A549 (cell line): Measurements from ENCODE around the gene MRPL20. TPM values are rescaled to one million over a fixed set of nuclear protein-coding genes. Genes with fewer than 3 reads are reported as not detected.

Experiments used
- ATAC-seq, 2 experiments: fragments of 200-7000 bp in 1 of 2; fragments of >200 bp in 1 of 2; cut with Nextera tagmentation in 1 of 2; cut with Tn5 transposase in 1 of 2; 3 replicates each; pipeline versions ENCODE4 v1.8.0 to v1.9.1; 2018 to 2020; ENCODE audit warnings: mild to moderate bottlenecking in 1 of 2, moderate library complexity in 1 of 2
- CTCF ChIA-PET: fragments of 300-600 bp; sonication (Branson Sonifier 250); formaldehyde crosslinking; extraction: SDS; loops from one replicate; lab custom pipeline; 2021; ENCODE audit warnings: antibody characterized with exemption, inconsistent platforms; lab: Yijun Ruan, JAX
- POLR2A ChIA-PET: fragments of 350-600 bp; formaldehyde crosslinking; extraction: SDS; loops from one replicate; lab custom pipeline; 2021; ENCODE audit warnings: antibody characterized with exemption, inconsistent platforms; lab: Yijun Ruan, JAX
- DNase-seq, 2 experiments: peaks; one replicate each; pipeline versions ENCODE4 v3.0.0 to v3.0.0-alpha.2; 2011 to 2016; ENCODE audit warnings: low read depth in 1 of 2, low spot score in 1 of 2
- FAIRE-seq: peaks from 2 replicates; lab custom pipeline; 2011; peaks lifted over from hg19 to GRCh38; lab: Jason Lieb, UNC
- H3K27ac ChIP-seq, 2 experiments: fragments of >200 bp; sonication (Bioruptor Twin); formaldehyde crosslinking; 3 replicates each; pipeline ENCODE4 v1.5.1; 2016 to 2017
- H3K4me1 ChIP-seq: fragments of >200 bp; sonication (Bioruptor Twin); formaldehyde crosslinking; 3 replicates; pipeline ENCODE4 v1.6.1; 2016
- H3K4me2 ChIP-seq: fragments of >200 bp; sonication (Bioruptor Twin); formaldehyde crosslinking; 3 replicates; pipeline ENCODE4 v1.6.1; 2016
- H3K4me3 ChIP-seq: fragments of >200 bp; sonication (Bioruptor Twin); formaldehyde crosslinking; 3 replicates; pipeline ENCODE4 v1.5.1; 2016
- H3K9me3 ChIP-seq: fragments of >200 bp; sonication (Bioruptor Twin); formaldehyde crosslinking; 3 replicates; pipeline ENCODE4 v1.6.1; 2016
- CBX8 ChIP-seq: fragments of 200-600 bp; sonication (generic); IDR thresholded peaks from 2 replicates; pipeline ENCODE4 v1.6.1; 2016
- E2F6 ChIP-seq: IDR thresholded peaks from 2 replicates; pipeline ENCODE4 v1.6.1; 2012; ENCODE audit warnings: low read depth, borderline replicate concordance
- EHF ChIP-seq: fragments of 250-450 bp; sonication (Bioruptor Pico); IDR thresholded peaks from 2 replicates; pipeline ENCODE4 v1.5.0; 2020; ENCODE audit warnings: mild to moderate bottlenecking
- GATA3 ChIP-seq: IDR thresholded peaks from 2 replicates; pipeline ENCODE4 v1.6.1; 2012; ENCODE audit warnings: borderline replicate concordance
- JUN ChIP-seq, 2 experiments: fragments of >200 bp; sonication (Bioruptor Twin); formaldehyde crosslinking; IDR thresholded peaks; 2 replicates in 1 of 2; 3 replicates in 1 of 2; pipeline ENCODE4 v1.6.1; 2016 to 2017
- KDM1A ChIP-seq: fragments of 200-600 bp; sonication (generic); IDR thresholded peaks from 2 replicates; pipeline ENCODE4 v1.6.1; 2016; ENCODE audit warnings: low read depth, mild to moderate bottlenecking
- NFE2L2 ChIP-seq: fragments of 150-350 bp; conservative IDR thresholded peaks from 2 replicates; pipeline ENCODE4 v1.6.1; 2014; ENCODE audit warnings: low read length
- NPAS2 ChIP-seq: fragments of 250-450 bp; sonication (Bioruptor Pico); IDR thresholded peaks from 2 replicates; pipeline ENCODE4 v1.8.0; 2022; ENCODE audit warnings: mild to moderate bottlenecking, moderate library complexity, borderline replicate concordance
- PBX3 ChIP-seq: IDR thresholded peaks from 2 replicates; pipeline ENCODE4 v1.6.1; 2012
- PHF8 ChIP-seq: fragments of 200-600 bp; sonication (generic); IDR thresholded peaks from 2 replicates; pipeline ENCODE4 v1.6.1; 2016; ENCODE audit warnings: low read depth, mild to moderate bottlenecking, antibody characterized with exemption, moderate library complexity, borderline replicate concordance
- RARB ChIP-seq: fragments of 250-450 bp; sonication (Bioruptor Pico); IDR thresholded peaks from 2 replicates; pipeline ENCODE4 v1.8.0; 2021; ENCODE audit warnings: mild to moderate bottlenecking, moderate library complexity
- RNF2 ChIP-seq: fragments of 200-600 bp; sonication (generic); IDR thresholded peaks from 2 replicates; pipeline ENCODE4 v1.6.1; 2016; ENCODE audit warnings: low read depth, mild to moderate bottlenecking, antibody characterized with exemption, moderate library complexity, borderline replicate concordance
- ZC3H11A ChIP-seq: fragments of 450-650 bp; IDR thresholded peaks from 2 replicates; pipeline ENCODE4 v1.6.1; 2014; ENCODE audit warnings: antibody characterized with exemption, mild to moderate bottlenecking
- ZNF302 ChIP-seq: fragments of 250-450 bp; sonication (Bioruptor Pico); IDR thresholded peaks from 2 replicates; pipeline ENCODE4 v1.9.0; 2021; ENCODE audit warnings: inconsistent platforms, mild to moderate bottlenecking, moderate library complexity
- WGBS: methylation state at CpG from one replicate; pipeline ENCODE4 v1.1.6; 2017; ENCODE audit errors: missing lambda C conversion rate; 5-methylcytosine and 5-hydroxymethylcytosine counted together
- polyA plus RNA-seq, 4 experiments: library from polyadenylated mRNA; depleted of rRNA in 3 of 4; stranded (reverse); fragments of >200 nt; fragmentation: RNase III in 1 of 4; extraction: RNeasy Plus Mini Kit Qiagen cat#74134 plus additional on column Dnase treatment in 1 of 4; gene quantifications; 2 replicates in 3 of 4; 3 replicates in 1 of 4; pipeline ENCODE4 v1.2.3, GENCODE V29; 2011 to 2017
- TF ChIP-seq, protein P1 (sequence below): fragments of >200 bp; sonication (Bioruptor Twin); formaldehyde crosslinking; IDR thresholded peaks from 3 replicates; pipeline ENCODE4 v1.6.1; 2016
- TF ChIP-seq, protein P2 (sequence below): fragments of 250-450 bp; sonication (Bioruptor Pico); IDR thresholded peaks from 2 replicates; pipeline ENCODE4 v1.5.0; 2021; ENCODE audit warnings: mild to moderate bottlenecking, moderate library complexity, borderline replicate concordance

The MRPL20 gene
- polyA plus RNA-seq, 2 of the 4 experiments (the other 2 are of a cell fraction) = 158 to 163 TPM

DNA sequence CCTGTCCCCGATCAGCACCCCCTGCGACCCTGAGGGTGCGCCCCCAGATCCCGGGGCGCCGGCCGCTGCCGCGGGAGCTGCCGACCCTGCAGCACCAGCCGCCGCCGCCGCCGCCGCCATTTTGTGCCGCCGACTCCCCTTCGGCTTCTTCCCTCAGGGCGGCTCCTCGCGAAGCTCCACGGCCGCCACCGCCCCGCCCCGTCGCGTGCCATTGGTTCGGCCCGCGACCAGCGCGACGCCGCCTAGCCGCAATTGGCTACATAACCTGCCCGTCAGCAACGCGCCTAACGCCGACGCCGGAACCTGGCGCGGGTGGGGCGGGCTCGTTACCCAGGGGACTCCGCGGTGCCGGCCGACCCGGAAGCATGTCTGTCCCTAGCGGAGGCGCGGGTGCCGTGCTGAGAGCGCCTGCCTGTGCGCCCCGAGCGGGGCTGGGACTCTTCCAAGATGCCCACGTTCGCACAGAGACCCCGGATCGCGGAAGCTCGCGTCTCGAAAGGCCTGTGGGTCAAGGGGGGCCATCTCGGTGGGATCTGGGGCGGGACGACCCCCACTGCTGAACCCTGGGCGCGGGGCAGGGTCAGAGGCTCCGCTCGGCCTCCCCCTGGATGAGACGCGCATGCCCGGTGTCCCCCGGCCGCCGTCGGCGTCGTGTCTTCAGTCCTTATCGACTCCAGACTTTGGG is 7.8 kb downstream of the MRPL20 start, which contains the start of gene CCNL2 (continued):
- TF ChIP-seq ZNF302 (CRISPR knock-in tag) (no peak), KDM1A (no peak), RNF2 (no peak), NPAS2 (CRISPR knock-in tag) (no peak), NFE2L2 (no peak), GATA3 (no peak), EHF (no peak), E2F6 (peak; percentile 47; the same call in 1 of the 2 replicates), RARB (CRISPR knock-in tag) (no peak), ZC3H11A (no peak), PBX3 (peak; percentile 96), CBX8 (no peak), JUN (IDR thresholded peaks at IDR 0.05) (peak; percentile 58 to 59; a peak in 4 of 5 replicates)
- TF ChIP-seq, protein P1, sequence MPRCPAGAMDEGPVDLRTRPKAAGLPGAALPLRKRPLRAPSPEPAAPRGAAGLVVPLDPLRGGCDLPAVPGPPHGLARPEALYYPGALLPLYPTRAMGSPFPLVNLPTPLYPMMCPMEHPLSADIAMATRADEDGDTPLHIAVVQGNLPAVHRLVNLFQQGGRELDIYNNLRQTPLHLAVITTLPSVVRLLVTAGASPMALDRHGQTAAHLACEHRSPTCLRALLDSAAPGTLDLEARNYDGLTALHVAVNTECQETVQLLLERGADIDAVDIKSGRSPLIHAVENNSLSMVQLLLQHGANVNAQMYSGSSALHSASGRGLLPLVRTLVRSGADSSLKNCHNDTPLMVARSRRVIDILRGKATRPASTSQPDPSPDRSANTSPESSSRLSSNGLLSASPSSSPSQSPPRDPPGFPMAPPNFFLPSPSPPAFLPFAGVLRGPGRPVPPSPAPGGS = peak; percentile 49; the same call in 1 of the 3 replicates
- TF ChIP-seq, all 56 proteins: peak for 11

DNA sequence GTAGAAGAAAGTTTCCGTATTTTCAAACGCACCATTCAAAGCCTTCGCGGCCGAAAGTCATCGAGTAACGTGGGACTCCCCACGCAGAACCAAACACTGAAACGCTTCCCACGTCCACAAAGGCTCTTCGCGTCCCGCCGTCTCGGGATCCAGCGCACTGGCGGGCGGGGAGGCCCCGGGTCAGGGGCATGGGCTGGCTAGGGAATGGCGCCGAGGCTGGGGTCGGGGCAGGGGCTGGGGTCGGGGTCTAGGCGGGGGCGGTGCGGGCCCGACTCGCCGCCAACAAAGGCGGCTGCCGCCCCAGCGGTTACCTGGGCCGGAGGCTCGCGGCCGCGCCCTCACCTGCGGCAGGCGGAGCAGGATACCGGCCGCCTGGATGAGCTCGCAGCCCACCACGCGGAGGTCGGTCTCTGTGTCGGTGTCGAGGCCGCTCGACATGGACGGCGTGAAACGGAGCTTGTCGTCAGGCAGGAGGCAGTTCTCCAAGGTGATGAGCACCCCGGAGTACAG is 8.4 kb downstream of the MRPL20 start:
- 9% methylated on average over 10 of the region's 54 CpGs for WGBS
- no peak for DNase-seq
- Histone ChIP-seq H3K4me1 (peaks cover 29% of the 10 kb centered on the region), H3K27ac (peak overlapping the region; percentile 93 to 99), H3K9me3 (no peaks in the 10 kb centered on the region), H3K4me2 (peak overlapping the region; percentile 80), H3K4me3 (peak overlapping the region; percentile 96)
- FAIRE-seq = no peak
- TF ChIP-seq RARB (CRISPR knock-in tag) = no peak
- TF ChIP-seq PHF8 = peak; percentile 12; the same call in 1 of the 2 replicates
- CTCF ChIA-PET = interaction anchor here (1.0 to 3.6 kb wide), 5 partner anchors 8 to 106 kb away, joined by 3 to 14 read pairs (median 8); no protein-coding TSS in a partner anchor
- POLR2A ChIA-PET = interaction anchor here (0.7 to 1.7 kb wide), 11 partner anchors 9 to 107 kb away, joined by 3 to 20 read pairs (median 3); partner anchors contain the start of gene AURKAIP1
- ATAC-seq = peak; percentile 1 to 19; a peak in 4 of 6 replicates

DNA sequence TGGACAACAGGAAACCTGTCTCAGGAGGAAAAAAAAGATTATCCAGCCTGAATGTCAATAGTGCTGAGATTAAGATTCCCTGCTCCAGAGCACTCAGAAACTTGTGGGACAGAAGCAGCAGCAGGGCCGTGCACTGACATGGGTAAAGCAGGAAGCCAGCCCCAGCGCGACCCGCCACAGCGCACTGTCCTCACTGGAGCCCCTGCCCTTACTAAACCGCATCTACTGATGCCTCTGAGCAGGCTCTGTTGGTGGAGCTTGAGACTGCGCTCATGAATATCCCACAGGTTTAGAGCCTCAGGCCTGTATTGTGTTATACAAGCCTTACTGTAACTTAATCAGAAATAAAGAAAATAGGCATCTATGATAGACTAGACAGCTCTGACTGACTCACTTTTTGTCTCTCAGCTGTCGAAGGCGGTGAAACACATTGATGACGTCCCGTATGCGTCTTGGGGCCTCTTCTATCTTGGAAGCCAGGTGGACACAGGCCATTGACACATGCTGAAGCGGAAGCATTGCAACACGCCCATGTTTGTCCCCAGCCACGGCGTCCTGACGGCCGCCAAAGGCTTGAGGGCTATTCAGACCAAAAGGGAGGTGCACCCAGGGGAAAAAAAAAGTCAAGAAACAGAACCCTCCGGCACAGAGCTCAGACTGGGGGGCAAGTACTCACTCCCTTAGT is 9.1 kb downstream of the MRPL20 start:
- WGBS = 56% methylated on average over 12 of the region's 19 CpGs
- FAIRE-seq (no peak), DNase-seq (no peak), ATAC-seq (no peak)
- POLR2A ChIA-PET = no interaction called here
- Histone ChIP-seq H3K4me2 (peak overlapping the region; percentile 80), H3K4me1 (peaks cover 29% of the 10 kb centered on the region), H3K27ac (peak overlapping the region; percentile 93 to 99), H3K9me3 (no peaks in the 10 kb centered on the region), H3K4me3 (peak overlapping the region; percentile 96)
- CTCF ChIA-PET = interaction anchor here (1.0 to 3.6 kb wide), 3 partner anchors 43 to 107 kb away, joined by 3 to 14 read pairs (median 8); no protein-coding TSS in a partner anchor
- TF ChIP-seq, protein P2, sequence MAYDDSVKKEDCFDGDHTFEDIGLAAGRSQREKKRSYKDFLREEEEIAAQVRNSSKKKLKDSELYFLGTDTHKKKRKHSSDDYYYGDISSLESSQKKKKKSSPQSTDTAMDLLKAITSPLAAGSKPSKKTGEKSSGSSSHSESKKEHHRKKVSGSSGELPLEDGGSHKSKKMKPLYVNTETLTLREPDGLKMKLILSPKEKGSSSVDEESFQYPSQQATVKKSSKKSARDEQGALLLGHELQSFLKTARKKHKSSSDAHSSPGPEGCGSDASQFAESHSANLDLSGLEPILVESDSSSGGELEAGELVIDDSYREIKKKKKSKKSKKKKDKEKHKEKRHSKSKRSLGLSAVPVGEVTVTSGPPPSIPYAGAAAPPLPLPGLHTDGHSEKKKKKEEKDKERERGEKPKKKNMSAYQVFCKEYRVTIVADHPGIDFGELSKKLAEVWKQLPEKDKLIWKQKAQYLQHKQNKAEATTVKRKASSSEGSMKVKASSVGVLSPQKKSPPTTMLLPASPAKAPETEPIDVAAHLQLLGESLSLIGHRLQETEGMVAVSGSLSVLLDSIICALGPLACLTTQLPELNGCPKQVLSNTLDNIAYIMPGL (CRISPR knock-in tag) = no peak
